Parathyroid adenoma (tissue), 2 donors: ENCODE data around the gene DDX17.
A peak's percentile ranks its signal among the peaks of the same experiment; 100 is the strongest.

Experiments used
- H2AFZ ChIP-seq: fragments of 300-600 bp; sonication (generic); one replicate; pipeline ENCODE4 v1.7.0; 2017; ENCODE audit warnings: antibody characterized with exemption, mild to moderate bottlenecking
- H3K27ac ChIP-seq: fragments of 300-600 bp; sonication (generic); one replicate; pipeline ENCODE4 v1.7.0; 2017
- H3K27me3 ChIP-seq: fragments of 300-600 bp; sonication (generic); one replicate; pipeline ENCODE4 v1.7.0; 2017; ENCODE audit warnings: low read length; ENCODE audit not compliant: control insufficient read depth, insufficient read depth
- H3K36me3 ChIP-seq: fragments of 300-600 bp; sonication (generic); one replicate; pipeline ENCODE4 v1.7.0; 2017; ENCODE audit warnings: low read length; ENCODE audit not compliant: control insufficient read depth, insufficient read depth
- H3K4me1 ChIP-seq: fragments of 300-600 bp; sonication (generic); one replicate; pipeline ENCODE4 v1.7.0; 2017; ENCODE audit warnings: control low read depth
- H3K4me2 ChIP-seq: fragments of 300-600 bp; sonication (generic); one replicate; pipeline ENCODE4 v1.7.0; 2017; ENCODE audit warnings: low read length
- H3K4me3 ChIP-seq: fragments of 300-600 bp; sonication (generic); one replicate; pipeline ENCODE4 v1.7.0; 2017; ENCODE audit warnings: low read depth, low read length
- H3K79me2 ChIP-seq: fragments of 300-600 bp; sonication (generic); one replicate; pipeline ENCODE4 v1.7.0; 2017; ENCODE audit warnings: control low read depth
- H3K9ac ChIP-seq: fragments of 300-600 bp; sonication (generic); one replicate; pipeline ENCODE4 v1.7.0; 2017; ENCODE audit warnings: mild to moderate bottlenecking
- H3K9me3 ChIP-seq: fragments of 300-600 bp; sonication (generic); one replicate; pipeline ENCODE4 v1.7.0; 2017; ENCODE audit warnings: low read length; ENCODE audit not compliant: control insufficient read depth
- CTCF ChIP-seq: fragments of 300-600 bp; sonication (generic); IDR thresholded peaks from one replicate; pipeline ENCODE4 v1.7.0; 2017; ENCODE audit warnings: antibody characterized with exemption, mild to moderate bottlenecking
- donor health status: primary hyperparathyroidism.

Gene DDX17

GRCh38 chr22:38465673-38466490 lies 40.2 kb downstream of the DDX17 start:
- Histone ChIP-seq H3K36me3 (no peaks in the 10 kb centered on the region), H3K4me3 (no peak overlapping the region), H2AFZ (no peak overlapping the region), H3K4me2 (no peak overlapping the region), H3K9ac (no peak overlapping the region), H3K9me3 (no peaks in the 10 kb centered on the region), H3K27me3 (no peaks in the 10 kb centered on the region), H3K27ac (no peak overlapping the region), H3K4me1 (peaks cover 2% of the 10 kb centered on the region), H3K79me2 (no peaks in the 10 kb centered on the region)
- TF ChIP-seq CTCF, result no peak

GRCh38 chr22:38464992-38465672 lies 41.0 kb downstream of the DDX17 start:
- Histone ChIP-seq H3K36me3 (no peaks in the 10 kb centered on the region), H3K27ac (no peak overlapping the region), H3K4me3 (no peak overlapping the region), H3K9ac (no peak overlapping the region), H3K27me3 (no peaks in the 10 kb centered on the region), H2AFZ (no peak overlapping the region), H3K79me2 (no peaks in the 10 kb centered on the region), H3K4me1 (peaks cover 2% of the 10 kb centered on the region), H3K4me2 (no peak overlapping the region), H3K9me3 (no peaks in the 10 kb centered on the region)
- no peak for TF ChIP-seq CTCF

DNA sequence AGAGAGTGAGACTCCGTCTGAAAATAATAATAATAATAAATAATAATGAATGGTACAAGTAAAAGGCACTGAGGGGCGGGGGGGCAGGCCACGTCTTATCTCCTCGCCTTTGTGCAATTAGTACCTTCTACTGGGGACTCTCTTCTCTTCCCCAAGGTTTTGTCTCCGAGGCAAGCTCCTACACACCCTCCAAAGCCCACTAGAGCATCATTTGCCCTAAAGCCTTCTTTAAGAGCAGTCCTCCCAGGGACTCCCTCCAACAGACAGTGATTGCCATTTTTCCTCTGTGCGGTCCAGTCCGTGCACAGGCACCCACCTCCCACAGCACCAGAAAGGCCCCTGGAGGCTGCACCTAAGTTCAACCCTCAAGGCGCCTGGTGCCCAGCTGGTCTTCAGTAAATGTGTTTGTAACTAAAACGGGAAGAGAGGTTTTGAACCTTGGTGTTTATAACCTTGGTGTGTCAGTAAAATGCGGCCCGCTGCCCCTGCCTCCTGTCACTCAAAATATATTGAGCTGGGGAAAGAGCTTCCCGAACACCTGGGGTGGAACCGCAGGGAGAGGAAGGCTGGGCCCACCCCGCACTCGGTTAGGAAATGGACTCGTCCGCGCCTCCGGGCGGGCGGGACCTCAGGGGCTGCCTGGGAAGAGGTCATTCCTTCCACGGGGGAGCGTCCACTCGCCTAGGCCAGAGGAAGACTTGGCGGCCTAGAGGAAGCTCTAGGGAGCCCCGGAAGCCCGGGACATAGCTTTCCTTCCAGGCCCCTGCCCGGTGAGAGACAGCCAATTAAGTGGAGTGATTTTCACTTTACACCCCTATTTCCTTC lies 42.9 kb downstream of the DDX17 start:
- no peak for TF ChIP-seq CTCF
- no peaks in the 10 kb centered on the region for H3K36me3 ChIP-seq
- H3K9me3 ChIP-seq, result no peaks in the 10 kb centered on the region
- H3K79me2 ChIP-seq, result no peaks in the 10 kb centered on the region
- H3K4me3 ChIP-seq, result no peak overlapping the region
- no peak overlapping the region for H3K4me2 ChIP-seq
- no peak overlapping the region for H3K27ac ChIP-seq
- H3K9ac ChIP-seq, result no peak overlapping the region
- no peak overlapping the region for H2AFZ ChIP-seq
- peaks cover 2% of the 10 kb centered on the region for H3K4me1 ChIP-seq
- H3K27me3 ChIP-seq, result no peaks in the 10 kb centered on the region

DNA sequence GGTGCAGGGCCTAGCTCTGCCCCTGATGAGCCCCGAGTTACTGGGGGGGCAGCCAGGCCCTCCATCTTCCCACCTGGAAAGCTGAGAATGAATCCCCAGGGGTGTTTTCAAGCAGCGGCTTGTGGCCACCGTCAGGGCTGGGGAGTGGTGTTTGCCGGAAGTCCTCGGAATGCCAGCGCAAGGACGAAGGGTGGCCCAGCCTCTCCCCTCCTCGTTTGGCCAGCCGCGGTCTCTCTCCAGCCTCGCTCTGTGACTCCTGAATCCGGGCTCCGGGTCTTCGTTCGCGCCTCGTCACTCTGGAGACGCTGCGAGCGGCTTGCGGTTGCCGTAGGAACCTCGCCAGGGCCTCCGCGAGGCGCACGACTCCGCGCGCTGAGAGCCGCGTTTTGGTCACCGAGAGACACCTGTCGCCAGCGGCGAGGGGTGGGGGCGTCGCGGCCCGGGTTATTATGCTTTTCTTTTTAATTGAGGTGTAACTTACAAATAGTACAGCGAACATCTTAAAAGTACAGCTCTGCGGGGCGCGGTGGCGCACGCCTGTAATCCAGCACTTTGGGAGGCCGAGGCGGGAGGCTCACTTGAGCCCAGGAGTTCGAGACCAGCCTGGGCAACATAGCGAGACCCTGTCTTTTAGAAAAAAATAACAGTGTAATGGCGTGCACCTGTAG lies 44.6 kb downstream of the DDX17 start:
- Histone ChIP-seq H3K4me1 (peaks cover 2% of the 10 kb centered on the region), H3K79me2 (no peaks in the 10 kb centered on the region), H3K4me3 (peak overlapping the region; percentile 27), H3K36me3 (no peaks in the 10 kb centered on the region), H3K27me3 (no peaks in the 10 kb centered on the region), H2AFZ (peak overlapping the region; percentile 46), H3K9ac (no peak overlapping the region), H3K9me3 (no peaks in the 10 kb centered on the region), H3K4me2 (peak overlapping the region; percentile 54), H3K27ac (no peak overlapping the region)
- no peak for TF ChIP-seq CTCF
